NT2/D1 (cell line): ENCODE measurements around the gene CLCN6.

ENCODE experiments used
- YY1 ChIP-seq: IDR thresholded peaks from 2 replicates; pipeline ENCODE4 v1.6.1; 2011; ENCODE audit not compliant: insufficient read length, insufficient read depth
- ZNF274 ChIP-seq: IDR thresholded peaks from 2 replicates; pipeline ENCODE4 v1.6.1; 2011; ENCODE audit warnings: mild to moderate bottlenecking, low read depth, low read length

DNA sequence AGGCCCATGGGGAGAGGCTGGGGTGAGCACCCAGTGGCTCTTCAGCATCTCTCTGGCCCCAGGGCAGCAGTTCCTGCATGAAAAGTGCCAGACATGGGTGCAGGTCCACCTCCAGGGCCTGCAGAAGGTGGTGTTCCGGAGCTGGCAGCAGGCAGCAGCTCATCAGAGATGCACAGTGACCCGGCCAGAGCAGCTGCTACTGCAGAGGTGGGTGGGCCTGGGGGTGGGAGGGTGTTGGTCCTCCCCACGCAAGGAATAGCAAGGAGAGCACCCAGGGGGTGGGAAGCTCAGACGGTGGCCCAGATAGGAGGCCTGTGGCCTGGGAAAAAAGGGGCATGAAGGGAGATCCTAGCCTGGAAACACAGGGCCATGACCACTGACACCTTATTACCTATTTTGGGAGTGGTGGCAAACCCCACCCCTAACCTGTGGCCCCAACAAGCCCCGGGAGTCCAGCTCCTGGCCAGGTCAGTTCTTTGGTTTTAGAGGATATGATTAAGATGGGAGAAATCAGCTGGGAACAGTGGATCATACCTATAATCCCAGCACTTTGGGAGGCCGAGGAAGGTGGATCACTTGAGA, 23.8 kb upstream of the CLCN6 start:
- TF ChIP-seq ZNF274: no peak
- TF ChIP-seq YY1: no peak
